ENCODE measurements around the gene OBSL1. TPM values are rescaled to one million over a fixed set of nuclear protein-coding genes. Genes with fewer than 3 reads are reported as not detected.

OBSL1 gene
- total and polyA plus RNA-seq, 2 of the 4 experiments (the other 2 are of a cell fraction), result 21.5 to 51.2 TPM

DNA sequence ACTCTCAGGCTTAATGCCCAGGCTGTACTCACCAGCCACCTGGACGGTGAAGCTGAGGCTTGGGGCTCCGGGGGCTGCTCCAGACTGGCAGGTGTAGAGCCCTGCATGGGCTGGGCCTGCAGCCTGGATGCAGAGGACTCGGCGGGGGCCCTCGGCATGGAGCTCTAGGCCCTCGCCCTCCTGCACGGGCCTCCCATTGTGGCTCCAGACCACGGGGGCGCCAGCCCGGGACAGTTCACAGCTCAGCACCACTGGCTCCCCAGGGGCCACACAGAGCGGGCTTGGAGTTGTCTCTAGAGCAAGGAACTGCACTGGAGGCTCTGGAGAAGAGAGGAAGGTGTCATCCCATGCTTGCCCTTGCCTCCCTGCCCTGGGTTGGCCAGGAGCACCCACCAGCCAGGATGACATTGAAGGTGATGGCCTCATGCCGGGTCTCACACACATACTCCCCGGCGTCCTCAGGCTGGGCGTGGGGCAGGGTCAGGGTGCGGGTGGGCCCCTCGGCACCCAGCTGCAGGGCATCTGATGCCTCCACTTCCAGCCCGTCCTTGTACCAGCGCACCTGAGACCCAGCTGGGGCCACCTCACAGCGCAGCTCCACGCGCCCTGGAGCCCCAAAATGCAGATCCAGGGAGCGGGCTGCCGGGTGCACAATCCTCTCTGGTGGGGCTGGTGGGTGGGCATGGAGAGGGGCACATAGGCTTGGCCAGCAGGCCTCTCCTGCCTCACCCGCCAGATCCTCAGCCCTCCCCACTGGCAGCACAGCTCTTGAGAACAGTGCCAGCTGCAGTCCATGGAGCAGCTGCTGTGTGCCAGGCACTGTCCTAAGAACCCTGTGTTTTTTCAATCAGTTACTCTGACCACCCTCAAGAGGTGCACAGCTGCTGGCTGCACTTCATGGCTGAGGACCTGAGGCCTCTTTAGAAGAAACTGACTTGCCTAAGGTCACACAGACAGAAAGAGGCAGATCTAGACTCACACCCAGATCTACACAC lies 13.3 kb downstream of the OBSL1 start (continued):
- TF ChIP-seq, protein P1, sequence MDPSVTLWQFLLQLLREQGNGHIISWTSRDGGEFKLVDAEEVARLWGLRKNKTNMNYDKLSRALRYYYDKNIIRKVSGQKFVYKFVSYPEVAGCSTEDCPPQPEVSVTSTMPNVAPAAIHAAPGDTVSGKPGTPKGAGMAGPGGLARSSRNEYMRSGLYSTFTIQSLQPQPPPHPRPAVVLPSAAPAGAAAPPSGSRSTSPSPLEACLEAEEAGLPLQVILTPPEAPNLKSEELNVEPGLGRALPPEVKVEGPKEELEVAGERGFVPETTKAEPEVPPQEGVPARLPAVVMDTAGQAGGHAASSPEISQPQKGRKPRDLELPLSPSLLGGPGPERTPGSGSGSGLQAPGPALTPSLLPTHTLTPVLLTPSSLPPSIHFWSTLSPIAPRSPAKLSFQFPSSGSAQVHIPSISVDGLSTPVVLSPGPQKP (IDR thresholded peaks at IDR 0.05; ENCODE audit: borderline replicate concordance, low read depth, low read length), result no peak
- no peak for TF ChIP-seq MXI1 (IDR thresholded peaks at IDR 0.05; ENCODE audit: borderline replicate concordance, low read depth, low read length)
- TF ChIP-seq USF2 (IDR thresholded peaks at IDR 0.05; ENCODE audit: low read depth, low read length), result no peak
- TF ChIP-seq CHD1 (IDR thresholded peaks at IDR 0.05; ENCODE audit: low read depth, low read length), result no peak
